ENCODE data around the gene AS3MT.

Gene AS3MT

DNA sequence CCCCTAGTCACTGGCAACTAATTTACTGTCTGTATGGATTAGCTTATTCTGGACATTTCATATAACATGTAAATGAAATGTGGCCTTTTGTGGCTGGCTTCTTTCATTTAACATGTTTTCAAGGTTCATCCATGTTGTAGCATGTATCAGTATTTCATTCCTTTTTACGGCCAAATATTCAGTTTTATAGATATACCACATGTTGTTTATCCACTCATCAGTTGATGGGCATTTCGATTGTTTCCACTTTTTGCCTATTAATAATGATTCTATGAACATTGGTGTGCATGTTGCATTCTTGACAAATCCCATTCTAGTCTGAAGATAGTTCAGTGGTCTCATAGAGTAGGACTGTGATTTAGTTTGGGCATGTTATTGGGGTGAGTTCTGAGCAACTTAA is 61.5 kb downstream of the AS3MT start:
- no peaks in the 10 kb centered on the region for H3K9me3 ChIP-seq (ENCODE audit: insufficient read depth, low read depth, low read length)
- no peaks in the 10 kb centered on the region for H3K79me2 ChIP-seq (ENCODE audit: insufficient read depth, low read length)
- H3K9me2 ChIP-seq (replicated peaks; ENCODE audit: low read depth, low read length) = no peaks in the 10 kb centered on the region
- no peak overlapping the region for H3K9ac ChIP-seq (ENCODE audit: low read depth, low read length, poor library complexity, severe bottlenecking)
- no peaks in the 10 kb centered on the region for H4K20me1 ChIP-seq (ENCODE audit: insufficient read depth, low read length, poor library complexity, severe bottlenecking)
- H3K27me3 ChIP-seq (ENCODE audit: insufficient read depth, low read length, poor library complexity, severe bottlenecking) = no peaks in the 10 kb centered on the region
- H2AFZ ChIP-seq (ENCODE audit: low read length) = no peak overlapping the region
- TF ChIP-seq EZH2phosphoT487 (IDR thresholded peaks at IDR 0.05; ENCODE audit: borderline replicate concordance) = no peak
- TF ChIP-seq, protein P1, sequence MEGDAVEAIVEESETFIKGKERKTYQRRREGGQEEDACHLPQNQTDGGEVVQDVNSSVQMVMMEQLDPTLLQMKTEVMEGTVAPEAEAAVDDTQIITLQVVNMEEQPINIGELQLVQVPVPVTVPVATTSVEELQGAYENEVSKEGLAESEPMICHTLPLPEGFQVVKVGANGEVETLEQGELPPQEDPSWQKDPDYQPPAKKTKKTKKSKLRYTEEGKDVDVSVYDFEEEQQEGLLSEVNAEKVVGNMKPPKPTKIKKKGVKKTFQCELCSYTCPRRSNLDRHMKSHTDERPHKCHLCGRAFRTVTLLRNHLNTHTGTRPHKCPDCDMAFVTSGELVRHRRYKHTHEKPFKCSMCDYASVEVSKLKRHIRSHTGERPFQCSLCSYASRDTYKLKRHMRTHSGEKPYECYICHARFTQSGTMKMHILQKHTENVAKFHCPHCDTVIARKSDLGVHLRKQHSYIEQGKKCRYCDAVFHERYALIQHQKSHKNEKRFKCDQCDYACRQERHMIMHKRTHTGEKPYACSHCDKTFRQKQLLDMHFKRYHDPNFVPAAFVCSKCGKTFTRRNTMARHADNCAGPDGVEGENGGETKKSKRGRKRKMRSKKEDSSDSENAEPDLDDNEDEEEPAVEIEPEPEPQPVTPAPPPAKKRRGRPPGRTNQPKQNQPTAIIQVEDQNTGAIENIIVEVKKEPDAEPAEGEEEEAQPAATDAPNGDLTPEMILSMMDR (conservative IDR thresholded peaks at IDR 0.05; ENCODE audit: low read length) = no peak
- H3K4me3 ChIP-seq (ENCODE audit: low read length, poor library complexity, severe bottlenecking) = no peak overlapping the region
- no peaks in the 10 kb centered on the region for H3K36me3 ChIP-seq (ENCODE audit: insufficient read depth, low read length)
- no peaks in the 10 kb centered on the region for H3F3A ChIP-seq (ENCODE audit: low read depth)
- H3K4me1 ChIP-seq (ENCODE audit: insufficient read depth, low read length, poor library complexity, severe bottlenecking) = peaks cover 12% of the 10 kb centered on the region
- no peak overlapping the region for H3K4me2 ChIP-seq (ENCODE audit: low read depth, low read length, poor library complexity, severe bottlenecking)

DNA sequence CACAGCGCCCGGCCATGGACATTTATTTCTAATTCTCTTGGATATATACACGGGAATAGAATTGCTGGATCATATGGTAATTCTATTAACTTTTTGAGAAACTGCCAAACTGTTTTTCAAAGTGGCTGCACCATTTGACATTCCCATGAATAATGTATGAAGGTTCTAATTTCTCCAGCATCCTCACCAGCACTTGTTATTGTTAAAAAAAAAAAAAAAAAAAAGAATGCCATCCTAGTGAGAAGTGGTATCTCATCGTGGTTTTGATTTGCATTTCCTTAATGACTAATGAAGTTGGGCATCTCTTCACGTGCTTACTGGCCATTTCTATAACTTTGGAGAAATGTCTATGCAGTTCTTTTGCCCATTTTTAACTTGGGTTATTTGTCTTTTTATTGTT is 62.4 kb downstream of the AS3MT start:
- no peaks in the 10 kb centered on the region for H3K27me3 ChIP-seq (ENCODE audit: insufficient read depth, low read length, poor library complexity, severe bottlenecking)
- no peaks in the 10 kb centered on the region for H3K9me3 ChIP-seq (ENCODE audit: insufficient read depth, low read depth, low read length)
- H3K36me3 ChIP-seq (ENCODE audit: insufficient read depth, low read length) = no peaks in the 10 kb centered on the region
- H3K4me3 ChIP-seq (ENCODE audit: low read length, poor library complexity, severe bottlenecking) = no peak overlapping the region
- no peaks in the 10 kb centered on the region for H3F3A ChIP-seq (ENCODE audit: low read depth)
- no peak overlapping the region for H3K9ac ChIP-seq (ENCODE audit: low read depth, low read length, poor library complexity, severe bottlenecking)
- TF ChIP-seq, protein P1 (conservative IDR thresholded peaks at IDR 0.05; ENCODE audit: low read length) = no peak
- no peak for TF ChIP-seq EZH2phosphoT487 (IDR thresholded peaks at IDR 0.05; ENCODE audit: borderline replicate concordance)
- no peak overlapping the region for H2AFZ ChIP-seq (ENCODE audit: low read length)
- no peak overlapping the region for H3K4me2 ChIP-seq (ENCODE audit: low read depth, low read length, poor library complexity, severe bottlenecking)
- peaks cover 15% of the 10 kb centered on the region for H3K4me1 ChIP-seq (ENCODE audit: insufficient read depth, low read length, poor library complexity, severe bottlenecking)
- no peaks in the 10 kb centered on the region for H4K20me1 ChIP-seq (ENCODE audit: insufficient read depth, low read length, poor library complexity, severe bottlenecking)
- no peaks in the 10 kb centered on the region for H3K79me2 ChIP-seq (ENCODE audit: insufficient read depth, low read length)
- no peaks in the 10 kb centered on the region for H3K9me2 ChIP-seq (replicated peaks; ENCODE audit: low read depth, low read length)

DNA sequence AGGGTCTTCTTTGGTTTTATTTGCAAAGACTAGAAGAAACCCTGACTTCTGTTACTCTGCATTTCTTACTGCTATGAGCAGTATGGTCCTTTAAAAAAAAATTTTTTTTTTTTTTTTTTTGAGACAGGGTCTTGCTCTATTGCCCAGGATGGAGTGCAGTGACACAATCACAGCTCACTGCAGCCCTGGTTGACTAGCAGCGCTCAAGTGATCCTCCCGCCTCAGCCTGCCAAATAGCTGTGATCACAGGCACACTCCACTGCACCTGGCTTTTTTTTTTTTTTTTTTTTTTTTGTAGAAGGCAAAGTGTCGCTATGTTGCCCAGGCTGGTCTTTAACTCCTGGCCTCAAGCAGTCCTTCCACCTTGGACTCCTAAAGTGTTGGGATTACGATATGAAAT is 66.2 kb downstream of the AS3MT start:
- Histone ChIP-seq H3K9ac (ENCODE audit: low read depth, low read length, poor library complexity, severe bottlenecking) (no peak overlapping the region), H4K20me1 (ENCODE audit: insufficient read depth, low read length, poor library complexity, severe bottlenecking) (no peaks in the 10 kb centered on the region), H3K9me3 (ENCODE audit: insufficient read depth, low read depth, low read length) (no peaks in the 10 kb centered on the region), H3K4me3 (ENCODE audit: low read length, poor library complexity, severe bottlenecking) (no peak overlapping the region), H3K4me2 (ENCODE audit: low read depth, low read length, poor library complexity, severe bottlenecking) (no peak overlapping the region), H3F3A (ENCODE audit: low read depth) (no peaks in the 10 kb centered on the region), H3K27me3 (ENCODE audit: insufficient read depth, low read length, poor library complexity, severe bottlenecking) (no peaks in the 10 kb centered on the region), H3K36me3 (ENCODE audit: insufficient read depth, low read length) (no peaks in the 10 kb centered on the region), H3K9me2 (replicated peaks; ENCODE audit: low read depth, low read length) (no peaks in the 10 kb centered on the region), H3K4me1 (ENCODE audit: insufficient read depth, low read length, poor library complexity, severe bottlenecking) (peaks cover 17% of the 10 kb centered on the region), H2AFZ (ENCODE audit: low read length) (no peak overlapping the region), H3K79me2 (ENCODE audit: insufficient read depth, low read length) (no peaks in the 10 kb centered on the region)
- TF ChIP-seq, protein P1 (conservative IDR thresholded peaks at IDR 0.05; ENCODE audit: low read length) = no peak
- TF ChIP-seq EZH2phosphoT487 (IDR thresholded peaks at IDR 0.05; ENCODE audit: borderline replicate concordance) = no peak
